Measurements from ENCODE around the gene OR52E2.
A peak's percentile ranks its signal among the peaks of the same experiment; 100 is the strongest.
"Not testable (repeated sequence)": the region's sequence is repeated elsewhere in the genome, so short reads cannot be mapped to it uniquely, and the experiment has no call there.

The OR52E2 gene

DNA sequence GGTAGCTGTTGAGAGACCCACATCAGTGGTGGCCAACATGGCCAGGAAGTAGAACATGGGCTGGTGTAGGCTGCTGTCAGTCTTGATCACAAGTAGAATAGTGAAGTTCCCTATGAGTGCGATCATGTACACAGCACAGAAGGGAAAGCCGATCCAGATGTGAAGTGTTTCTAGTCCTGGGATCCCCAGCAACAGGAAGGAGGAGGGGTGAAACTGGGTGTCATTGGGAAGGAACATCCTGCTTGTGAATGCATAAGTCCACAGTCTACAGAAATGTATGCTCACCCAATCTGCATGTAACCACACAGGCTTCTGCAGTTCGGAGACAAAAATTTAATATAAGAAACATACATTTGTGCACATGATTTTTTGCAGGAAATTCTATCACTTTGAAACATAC lies at the start of gene OR52E2:
TSS of gene OR52E2 (minus strand) at position 237 of the 400 bp plus-strand sequence. CDS start at position 237, 0 bp downstream.
- no peak for DNase-seq (ENCODE audit: low read depth)

DNA sequence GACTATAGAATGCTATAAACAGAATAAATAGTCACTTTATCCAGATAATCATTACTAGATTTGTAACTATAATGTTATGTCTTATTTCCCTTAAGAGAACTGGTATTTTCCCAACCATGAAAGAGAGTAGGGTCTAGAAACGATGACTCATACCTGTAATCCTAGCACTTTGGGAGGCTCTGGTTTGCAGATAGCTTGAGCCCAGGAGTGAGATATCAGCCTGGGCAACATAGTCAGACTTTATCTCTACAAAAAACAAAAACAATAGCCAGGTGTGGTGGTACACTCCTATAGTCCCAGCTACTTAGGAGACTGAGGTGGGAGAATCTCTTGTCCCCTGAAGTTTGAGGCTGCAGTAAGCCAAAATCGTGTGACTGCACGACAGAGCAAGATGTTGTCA lies 47.9 kb upstream of the OR52E2 start:
- no peak for DNase-seq (ENCODE audit: low read depth)

- no peak for DNase-seq (ENCODE audit: low read depth)
Observed at GRCh38 chr11:5103066-5103465, 43.6 kb upstream of the OR52E2 start.

GRCh38 chr11:5102246-5102645 lies 42.8 kb upstream of the OR52E2 start:
- DNase-seq (ENCODE audit: low read depth) = no peak

- DNase-seq (ENCODE audit: low read depth) = no peak
Observed at GRCh38 chr11:5096011-5096410, 36.6 kb upstream of the OR52E2 start.

DNA sequence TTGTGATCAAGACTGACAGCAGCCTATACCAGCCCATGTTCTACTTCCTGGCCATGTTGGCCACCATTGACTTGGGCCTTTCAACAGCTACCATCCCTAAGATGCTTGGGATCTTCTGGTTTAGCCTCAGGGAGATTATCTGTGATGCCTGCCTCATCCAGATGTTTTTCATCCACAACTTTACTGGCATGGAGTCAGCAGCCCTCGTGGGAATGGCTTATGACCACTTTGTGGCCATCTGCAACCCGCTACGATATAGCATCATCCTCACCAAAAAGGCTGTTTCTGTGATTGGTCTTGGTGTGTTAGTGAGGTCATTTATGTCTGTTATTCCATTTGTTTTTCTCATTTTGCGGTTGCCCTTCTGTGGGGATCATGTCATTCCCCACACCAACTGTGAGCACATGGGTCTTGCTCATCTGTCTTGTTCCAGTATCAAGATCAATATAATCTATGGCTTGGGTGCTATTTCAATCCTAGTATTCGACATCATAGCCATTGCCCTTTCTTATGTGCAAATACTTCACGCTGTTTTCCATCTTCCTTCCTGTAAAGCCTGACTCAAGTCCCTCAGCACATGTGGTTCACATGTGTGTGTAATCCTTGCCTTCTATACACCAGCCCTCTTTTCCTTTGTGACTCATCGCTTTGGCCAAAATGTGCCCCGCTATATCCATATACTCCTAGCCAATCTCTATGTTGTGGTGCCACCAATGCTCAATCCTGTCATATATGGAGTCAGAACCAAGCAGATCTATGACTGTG lies 33.6 kb upstream of the OR52E2 start:
- no peak for DNase-seq (ENCODE audit: low read depth)

- DNase-seq (ENCODE audit: low read depth) = no peak
Observed at GRCh38 chr11:5090668-5091067, 31.2 kb upstream of the OR52E2 start.

DNA sequence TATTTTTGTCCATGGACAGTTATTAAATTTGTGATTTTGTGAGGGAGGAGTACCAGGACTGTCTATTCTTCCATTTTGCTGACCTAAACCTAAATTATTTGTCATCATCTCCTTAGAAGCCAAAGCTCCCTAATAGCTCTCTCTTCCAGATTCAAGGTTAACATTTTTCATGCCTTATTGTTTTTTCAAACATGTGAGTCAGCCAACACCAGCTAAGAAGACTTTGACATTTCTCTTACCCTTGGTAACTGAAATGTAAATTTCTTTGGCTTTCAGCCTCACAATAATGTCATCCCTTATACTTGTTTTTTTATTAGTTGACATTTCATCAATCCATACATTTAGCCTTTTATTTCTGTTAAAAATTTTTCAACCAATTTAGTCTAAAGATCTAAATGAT lies 29.1 kb upstream of the OR52E2 start:
- no peak for DNase-seq (ENCODE audit: low read depth)

DNA sequence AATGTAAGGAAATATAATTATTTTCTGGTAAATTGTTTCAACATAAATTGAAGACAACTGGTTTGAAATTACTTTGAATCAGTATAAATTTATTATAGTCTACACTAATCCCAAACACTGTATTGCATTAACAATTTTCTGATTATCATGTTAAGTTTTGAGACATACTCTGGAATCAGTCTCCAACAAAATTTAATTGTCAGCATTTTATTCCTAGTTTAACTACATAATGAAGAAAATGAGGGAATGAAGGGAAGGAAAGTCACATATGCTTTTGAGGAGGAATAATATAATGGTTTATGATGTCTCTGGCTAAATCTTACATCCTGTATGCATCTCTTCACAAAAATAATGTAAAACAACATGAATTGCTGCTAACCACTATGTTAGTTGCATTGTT lies 24.2 kb upstream of the OR52E2 start:
- DNase-seq (ENCODE audit: low read depth) = no peak

DNA sequence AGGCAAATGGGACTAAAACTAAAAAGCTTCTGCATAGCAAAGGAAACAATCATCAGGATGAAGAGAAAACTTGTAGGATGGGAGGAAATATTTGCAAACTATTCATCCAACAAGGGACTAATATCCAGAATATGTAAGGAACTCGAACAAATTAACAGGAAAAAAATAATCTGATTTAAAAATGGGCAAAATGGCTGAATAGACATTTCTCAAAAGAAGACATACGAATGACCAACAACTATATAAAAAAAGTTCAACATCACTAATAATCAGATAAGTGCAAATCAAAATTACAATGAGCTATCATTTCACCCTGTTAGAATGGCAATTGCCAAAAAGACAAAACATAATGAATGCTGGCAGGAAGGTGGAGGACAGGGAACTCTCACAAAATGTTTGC lies 22.0 kb upstream of the OR52E2 start:
- no peak for DNase-seq (ENCODE audit: low read depth)

DNA sequence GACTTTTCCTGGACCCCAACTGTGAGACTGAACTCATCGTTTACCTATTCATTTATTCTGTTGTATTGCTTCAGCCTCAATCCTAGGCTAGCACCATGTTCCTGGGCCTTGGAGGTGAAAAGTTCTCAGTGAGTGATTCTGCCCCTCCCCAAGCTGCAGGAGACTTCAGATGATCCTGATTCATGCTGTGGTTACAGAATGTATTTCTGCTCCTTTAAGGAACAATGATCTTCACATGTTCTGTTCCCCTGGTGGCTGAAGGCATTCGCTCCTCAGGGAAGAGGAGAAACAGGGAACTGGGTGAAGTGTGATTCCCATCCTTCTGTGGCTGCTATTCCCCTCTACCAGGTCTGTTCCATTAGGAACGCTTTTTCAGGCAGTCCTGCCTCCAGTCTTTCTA lies 12.4 kb upstream of the OR52E2 start:
- DNase-seq (ENCODE audit: low read depth) = no peak

- no peak for DNase-seq (ENCODE audit: low read depth)
Observed at GRCh38 chr11:5069272-5069671, 9.8 kb upstream of the OR52E2 start, which contains the start of gene OR52E1. OR52E1 (plus strand) TSS chr11:5069572.

DNA sequence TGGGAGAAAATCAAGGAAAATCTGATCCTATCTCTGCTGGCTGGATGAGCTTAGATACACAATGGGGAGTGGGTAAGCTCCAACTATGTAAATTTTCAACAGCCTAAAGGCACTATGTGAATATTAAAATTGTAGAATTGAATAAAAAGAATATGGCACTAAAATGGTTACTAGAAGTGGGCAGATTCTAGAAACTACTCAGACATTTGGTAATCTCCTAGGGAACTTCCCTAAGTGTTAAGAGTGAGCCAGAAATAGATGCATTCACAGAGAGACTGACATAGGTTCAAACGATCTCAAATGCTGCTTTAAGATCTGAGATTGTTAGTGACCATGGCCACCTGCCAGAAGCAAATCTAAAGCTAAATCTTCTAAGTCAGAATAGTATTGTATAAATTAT lies 5.6 kb upstream of the OR52E2 start:
- DNase-seq (ENCODE audit: low read depth) = no peak

DNA sequence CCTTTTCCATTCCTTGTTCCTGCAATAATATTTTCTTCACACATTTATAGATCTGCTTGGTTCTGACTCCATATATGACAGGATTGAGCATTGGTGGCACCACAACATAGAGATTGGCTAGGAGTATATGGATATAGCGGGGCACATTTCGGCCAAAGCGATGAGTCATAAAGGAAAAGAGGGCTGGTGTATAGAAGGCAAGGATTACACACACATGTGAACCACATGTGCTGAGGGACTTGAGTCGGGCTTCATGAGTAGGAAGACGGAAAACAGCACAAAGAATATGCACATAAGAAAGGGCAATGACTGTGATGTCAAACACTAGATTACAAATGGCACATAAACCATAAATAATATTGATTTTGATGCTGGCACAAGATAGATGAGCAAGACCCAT lies 748 bp downstream of the OR52E2 start:
- not testable (repeated sequence) for DNase-seq (ENCODE audit: low read depth)

GRCh38 chr11:5046754-5047330 lies 12.6 kb downstream of the OR52E2 start:
- DNase-seq (ENCODE audit: low read depth) = no peak

DNA sequence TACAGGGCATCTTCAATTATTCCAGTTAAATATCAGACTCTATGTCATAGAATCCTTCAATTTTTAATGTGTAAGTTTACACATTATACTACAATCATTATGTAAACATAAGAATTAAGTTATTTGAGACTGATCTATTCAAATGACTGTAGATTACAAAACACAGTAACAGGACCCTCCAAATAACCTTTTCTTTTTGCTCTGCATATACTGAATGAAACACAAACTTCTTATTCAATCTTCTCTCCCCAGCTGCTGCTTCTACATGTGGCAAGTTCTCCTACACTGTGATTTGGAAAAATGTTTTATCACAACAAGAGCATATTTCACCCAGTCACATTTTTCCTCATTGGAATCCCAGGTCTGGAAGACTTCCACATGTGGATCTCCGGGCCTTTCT lies 13.2 kb downstream of the OR52E2 start, which contains the start of gene OR52J3:
TSS of gene OR52J3 (plus strand) at position 301 of the 400 bp plus-strand sequence. CDS start at position 301, 0 bp downstream.
- DNase-seq (ENCODE audit: low read depth) = no peak

- DNase-seq (ENCODE audit: low read depth) = peak; percentile 6
Observed at GRCh38 chr11:5043380-5043779, 16.0 kb downstream of the OR52E2 start.

DNA sequence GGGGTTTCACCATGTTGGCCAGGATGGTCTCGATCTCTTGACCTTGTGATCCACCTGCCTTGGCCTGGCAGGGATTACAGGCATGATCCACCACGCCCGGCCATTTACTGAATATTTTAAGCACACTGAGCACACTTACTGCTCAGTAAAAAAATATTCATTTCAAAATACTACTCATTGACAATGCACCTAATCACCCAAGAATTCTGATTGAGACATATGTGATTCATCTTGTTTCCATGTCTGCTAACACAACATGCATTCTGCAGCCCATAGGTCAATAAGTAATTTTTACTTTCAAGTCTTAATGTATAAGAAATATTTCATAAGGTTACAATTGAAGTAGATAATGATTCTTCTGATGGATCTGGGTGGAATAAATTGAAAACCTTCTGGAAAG lies 17.3 kb downstream of the OR52E2 start:
- no peak for DNase-seq (ENCODE audit: low read depth)

DNA sequence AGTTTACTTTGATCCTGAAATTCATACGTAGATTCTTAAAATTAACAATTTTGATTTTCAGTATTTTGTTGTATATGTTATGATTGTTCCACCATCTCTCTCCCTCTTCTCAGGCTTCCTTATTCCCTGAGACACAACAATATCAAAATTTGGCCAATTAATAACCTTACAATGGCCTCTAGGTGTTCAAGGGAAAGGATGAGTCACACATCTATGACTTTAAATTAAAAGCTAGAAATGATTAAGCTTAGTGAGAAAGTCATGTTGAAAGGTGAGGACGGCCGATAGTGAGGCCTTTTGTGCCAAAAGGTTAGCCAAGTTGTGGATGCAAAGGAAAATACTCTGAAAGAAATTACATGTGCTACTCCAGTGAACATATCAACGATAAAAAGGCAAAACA lies 18.6 kb downstream of the OR52E2 start:
- no peak for DNase-seq (ENCODE audit: low read depth)

DNA sequence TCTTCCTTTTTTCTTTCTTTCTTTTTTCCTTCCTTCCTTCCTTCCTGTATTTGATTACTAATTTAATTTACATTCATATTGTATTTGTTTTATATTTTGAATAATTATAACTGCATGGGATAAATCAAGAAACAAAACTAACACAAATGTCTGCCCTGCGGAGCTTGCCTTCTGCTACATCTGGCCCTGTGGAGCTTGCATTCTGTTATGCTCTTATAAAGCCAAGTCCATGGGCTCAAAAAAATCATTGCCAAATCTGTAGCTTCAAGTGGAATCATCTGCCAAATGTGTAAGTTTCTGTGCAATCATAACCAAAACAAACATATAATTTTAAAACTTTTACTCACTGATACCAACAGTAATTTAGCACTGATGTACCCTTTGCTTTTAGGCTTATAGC lies 21.1 kb downstream of the OR52E2 start:
- DNase-seq (ENCODE audit: low read depth) = no peak

GRCh38 chr11:5037926-5038325 lies 21.5 kb downstream of the OR52E2 start:
- DNase-seq (ENCODE audit: low read depth) = no peak

- DNase-seq (ENCODE audit: low read depth) = no peak
Observed at GRCh38 chr11:5036669-5037068, 22.8 kb downstream of the OR52E2 start.

- DNase-seq (ENCODE audit: low read depth) = no peak
Observed at GRCh38 chr11:5021996-5022395, 37.4 kb downstream of the OR52E2 start.

- DNase-seq (ENCODE audit: low read depth) = no peak
Observed at GRCh38 chr11:5013012-5013411, 46.4 kb downstream of the OR52E2 start.
